K562 (cell line): Measurements from ENCODE around the gene CARMIL3.

Source experiments
- CTCF ChIP-seq, 3 experiments: IDR thresholded peaks in 2 of 3; conservative IDR thresholded peaks in 1 of 3; 2 replicates each; pipeline ENCODE4 v1.5.1; 2011 to 2012; ENCODE audit warnings: low read length in 3 of 3, mild to moderate bottlenecking in 3 of 3, control low read depth in 2 of 3, improper control_type of control experiment in 1 of 3, inconsistent platforms in 1 of 3, low read depth in 1 of 3, mixed read lengths in 1 of 3, moderate library complexity in 1 of 3; ENCODE audit not compliant: insufficient read depth in 2 of 3
- E2F8 ChIP-seq: fragments of 450-650 bp; IDR thresholded peaks from 2 replicates; pipeline ENCODE4 v1.7.1; 2018; ENCODE audit warnings: mild to moderate bottlenecking, low read depth; ENCODE audit not compliant: partially characterized antibody
- EHMT2 ChIP-seq: fragments of 450-650 bp; IDR thresholded peaks from 2 replicates; pipeline ENCODE4 v1.6.1; 2018; ENCODE audit warnings: antibody characterized with exemption
- NELFE ChIP-seq: IDR thresholded peaks from 2 replicates; pipeline ENCODE4 v1.6.1; 2011; ENCODE audit warnings: mild to moderate bottlenecking; ENCODE audit not compliant: insufficient read depth, insufficient read length
- NR2C2 ChIP-seq, 2 experiments: fragments of 200-800 bp in 1 of 2; sonication (Bioruptor generic) in 1 of 2; sonication (generic) in 1 of 2; formaldehyde crosslinking in 1 of 2; IDR thresholded peaks; 2 replicates each; pipeline versions ENCODE4 v1.6.1 to v1.8.0; 2016 to 2022; ENCODE audit warnings: mild to moderate bottlenecking in 1 of 2, missing compliant biosample characterization in 1 of 2, missing genetic modification characterization in 1 of 2, missing genetic modification reagents in 1 of 2
- TAF1 ChIP-seq: IDR thresholded peaks from 2 replicates; pipeline ENCODE4 v1.6.1; 2011; ENCODE audit warnings: mild to moderate bottlenecking, low read length, moderate library complexity; ENCODE audit not compliant: insufficient read depth, control insufficient read depth, severe bottlenecking; ENCODE audit errors: extremely low read depth
- ZBTB33 ChIP-seq: sonication (generic); formaldehyde crosslinking; IDR thresholded peaks from 2 replicates; pipeline ENCODE4 v1.8.1; 2023; ENCODE audit warnings: mild to moderate bottlenecking, missing genetic modification reagents
- ZBTB8A ChIP-seq: fragments of 450-650 bp; IDR thresholded peaks from 2 replicates; pipeline ENCODE4 v1.6.1; 2018; ENCODE audit warnings: mild to moderate bottlenecking, moderate library complexity; ENCODE audit not compliant: partially characterized antibody
- ZNF408 ChIP-seq: fragments of 250-450 bp; sonication (Bioruptor Pico); IDR thresholded peaks from 2 replicates; pipeline ENCODE4 v1.4.0; 2020; ENCODE audit warnings: low read depth, mild to moderate bottlenecking, moderate library complexity

- TF ChIP-seq CTCF (IDR thresholded peaks at IDR 0.05 in 2 of 3, conservative IDR thresholded peaks at IDR 0.05 in 1 of 3; ENCODE audit: insufficient read depth in 2 of 3, low read depth in 1 of 3, low read length in 3 of 3), result no peak
- TF ChIP-seq NELFE, result no peak
- no peak for TF ChIP-seq ZBTB33 (CRISPR knock-in tag)
- TF ChIP-seq EHMT2, result no peak
- TF ChIP-seq E2F8, result no peak
- TF ChIP-seq NR2C2 (CRISPR knock-in tag; IDR thresholded peaks at IDR 0.05), result no peak
- no peak for TF ChIP-seq NR2C2 (tag; IDR thresholded peaks at IDR 0.05)
- TF ChIP-seq ZNF408 (CRISPR knock-in tag), result no peak
- no peak for TF ChIP-seq TAF1
- no peak for TF ChIP-seq ZBTB8A
Observed at GRCh38 chr14:24055971-24056799, 4.4 kb downstream of the CARMIL3 start.
